Type B pancreatic cell (in vitro differentiated cells): ENCODE data around the gene PLPPR3. TPM values are rescaled to one million over a fixed set of nuclear protein-coding genes. Genes with fewer than 3 reads are reported as not detected.
A peak's percentile ranks its signal among the peaks of the same experiment; 100 is the strongest.
"Not testable (repeated sequence)": the region's sequence is repeated elsewhere in the genome, so short reads cannot be mapped to it uniquely, and the experiment has no call there.

Experiments used
- DNase-seq: peaks from one replicate; pipeline ENCODE4 v3.0.0; 2021; ENCODE audit warnings: mixed read lengths; ENCODE audit not compliant: unreplicated experiment; ENCODE audit errors: extremely low spot score
- H3K27ac Mint-ChIP-seq: 2 replicates; pipeline ENCODE4 v1.8.0; 2021; ENCODE audit warnings: mild to moderate bottlenecking, mixed read lengths
- H3K27me3 Mint-ChIP-seq: 2 replicates; pipeline ENCODE4 v1.8.0; 2021; ENCODE audit warnings: mixed read lengths
- H3K36me3 Mint-ChIP-seq: 2 replicates; pipeline ENCODE4 v1.8.0; 2021; ENCODE audit warnings: mixed read lengths
- H3K4me1 Mint-ChIP-seq: one replicate; pipeline ENCODE4 v1.8.0; 2021; ENCODE audit warnings: mixed read lengths; ENCODE audit not compliant: unreplicated experiment
- H3K4me3 Mint-ChIP-seq: 2 replicates; pipeline ENCODE4 v1.8.0; 2021; ENCODE audit warnings: mild to moderate bottlenecking, mixed read lengths
- H3K9me3 Mint-ChIP-seq: 2 replicates; pipeline ENCODE4 v1.8.0; 2021; ENCODE audit warnings: mixed read lengths
- total RNA-seq: library from RNA; stranded (reverse); gene quantifications from 2 replicates; pipeline ENCODE4 v1.2.1, GENCODE V29; 2021; ENCODE audit warnings: low replicate concordance
- TF ChIP-seq, protein P1 (sequence below): fragments of 200-600 bp; sonication (generic); conservative IDR thresholded peaks from 2 replicates; pipeline ENCODE4 v1.5.0; 2021; ENCODE audit warnings: antibody characterized with exemption, mild to moderate bottlenecking

PLPPR3 gene
- total RNA-seq, 1 donor from 2014 or later: 29.2 TPM

DNA sequence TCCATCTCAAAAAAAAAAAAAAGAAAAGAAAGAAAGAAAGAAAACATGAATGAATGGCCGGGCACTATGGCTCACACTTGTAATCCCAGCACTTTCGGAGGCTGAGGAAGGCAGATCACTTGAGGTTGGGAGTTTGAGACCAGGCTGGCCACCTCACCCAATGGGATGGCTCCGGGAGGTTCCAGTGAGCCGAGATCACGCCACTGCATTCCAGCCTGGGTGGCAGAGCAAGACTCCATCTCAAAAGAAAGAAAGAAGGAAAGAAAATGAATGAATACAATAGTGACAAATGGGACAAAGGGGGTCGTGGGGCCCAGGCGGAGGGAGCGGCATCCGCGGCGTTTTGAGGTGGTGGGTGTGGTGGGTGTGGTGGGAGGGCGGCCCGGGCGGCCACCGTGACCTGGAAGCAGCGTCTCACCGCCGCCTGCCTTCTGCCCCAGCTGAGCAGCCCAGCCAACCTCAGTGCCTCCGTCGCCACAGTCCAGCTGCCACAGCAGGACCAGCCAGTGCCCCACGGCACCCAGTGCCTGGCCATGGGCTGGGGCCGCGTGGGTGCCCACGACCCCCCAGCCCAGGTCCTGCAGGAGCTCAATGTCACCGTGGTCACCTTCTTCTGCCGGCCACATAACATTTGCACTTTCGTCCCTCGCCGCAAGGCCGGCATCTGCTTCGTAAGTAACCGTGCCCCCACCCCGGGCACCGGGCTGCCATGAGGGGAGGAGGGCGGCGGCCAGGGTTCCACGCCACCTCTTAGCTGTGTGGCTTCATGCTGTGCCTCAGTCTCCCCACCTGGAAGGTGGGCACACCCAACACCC is 24.2 kb upstream of the PLPPR3 start:
- no peak overlapping the region for H3K27ac Mint-ChIP-seq
- H3K9me3 Mint-ChIP-seq: no peaks in the 10 kb centered on the region
- no peak for DNase-seq
- peaks cover 4% of the 10 kb centered on the region for H3K36me3 Mint-ChIP-seq
- H3K27me3 Mint-ChIP-seq: peaks cover 37% of the 10 kb centered on the region
- TF ChIP-seq, protein P1, sequence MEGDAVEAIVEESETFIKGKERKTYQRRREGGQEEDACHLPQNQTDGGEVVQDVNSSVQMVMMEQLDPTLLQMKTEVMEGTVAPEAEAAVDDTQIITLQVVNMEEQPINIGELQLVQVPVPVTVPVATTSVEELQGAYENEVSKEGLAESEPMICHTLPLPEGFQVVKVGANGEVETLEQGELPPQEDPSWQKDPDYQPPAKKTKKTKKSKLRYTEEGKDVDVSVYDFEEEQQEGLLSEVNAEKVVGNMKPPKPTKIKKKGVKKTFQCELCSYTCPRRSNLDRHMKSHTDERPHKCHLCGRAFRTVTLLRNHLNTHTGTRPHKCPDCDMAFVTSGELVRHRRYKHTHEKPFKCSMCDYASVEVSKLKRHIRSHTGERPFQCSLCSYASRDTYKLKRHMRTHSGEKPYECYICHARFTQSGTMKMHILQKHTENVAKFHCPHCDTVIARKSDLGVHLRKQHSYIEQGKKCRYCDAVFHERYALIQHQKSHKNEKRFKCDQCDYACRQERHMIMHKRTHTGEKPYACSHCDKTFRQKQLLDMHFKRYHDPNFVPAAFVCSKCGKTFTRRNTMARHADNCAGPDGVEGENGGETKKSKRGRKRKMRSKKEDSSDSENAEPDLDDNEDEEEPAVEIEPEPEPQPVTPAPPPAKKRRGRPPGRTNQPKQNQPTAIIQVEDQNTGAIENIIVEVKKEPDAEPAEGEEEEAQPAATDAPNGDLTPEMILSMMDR: no peak
- no peak overlapping the region for H3K4me3 Mint-ChIP-seq
- H3K4me1 Mint-ChIP-seq: peaks cover 3% of the 10 kb centered on the region

DNA sequence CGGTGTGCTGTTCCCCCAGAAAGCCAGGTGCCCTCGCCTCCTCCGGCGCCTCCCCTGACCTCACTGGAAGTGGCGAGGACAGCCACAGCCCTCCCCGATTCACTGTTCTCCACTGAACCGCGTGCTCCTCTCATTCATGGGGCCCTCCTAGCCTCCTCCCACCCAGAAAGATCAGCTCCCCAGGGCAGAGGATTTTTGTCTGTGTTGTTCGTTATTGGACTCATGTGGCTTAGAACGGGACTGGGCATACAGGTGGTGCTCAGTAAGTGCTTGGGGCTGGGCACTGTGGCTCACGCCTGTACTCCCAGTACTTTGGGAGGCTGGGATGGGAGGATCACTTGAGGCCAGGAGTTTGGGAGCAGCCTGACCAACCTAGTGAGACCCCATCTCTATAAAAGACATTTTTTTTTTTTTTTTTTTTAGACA is 22.8 kb upstream of the PLPPR3 start:
- Mint-ChIP-seq H3K9me3 (no peaks in the 10 kb centered on the region), H3K36me3 (peaks cover 4% of the 10 kb centered on the region), H3K27me3 (peaks cover 37% of the 10 kb centered on the region), H3K27ac (no peak overlapping the region), H3K4me1 (peaks cover 3% of the 10 kb centered on the region), H3K4me3 (peak overlapping the region; percentile 68)
- TF ChIP-seq, protein P1: no peak
- DNase-seq: no peak

DNA sequence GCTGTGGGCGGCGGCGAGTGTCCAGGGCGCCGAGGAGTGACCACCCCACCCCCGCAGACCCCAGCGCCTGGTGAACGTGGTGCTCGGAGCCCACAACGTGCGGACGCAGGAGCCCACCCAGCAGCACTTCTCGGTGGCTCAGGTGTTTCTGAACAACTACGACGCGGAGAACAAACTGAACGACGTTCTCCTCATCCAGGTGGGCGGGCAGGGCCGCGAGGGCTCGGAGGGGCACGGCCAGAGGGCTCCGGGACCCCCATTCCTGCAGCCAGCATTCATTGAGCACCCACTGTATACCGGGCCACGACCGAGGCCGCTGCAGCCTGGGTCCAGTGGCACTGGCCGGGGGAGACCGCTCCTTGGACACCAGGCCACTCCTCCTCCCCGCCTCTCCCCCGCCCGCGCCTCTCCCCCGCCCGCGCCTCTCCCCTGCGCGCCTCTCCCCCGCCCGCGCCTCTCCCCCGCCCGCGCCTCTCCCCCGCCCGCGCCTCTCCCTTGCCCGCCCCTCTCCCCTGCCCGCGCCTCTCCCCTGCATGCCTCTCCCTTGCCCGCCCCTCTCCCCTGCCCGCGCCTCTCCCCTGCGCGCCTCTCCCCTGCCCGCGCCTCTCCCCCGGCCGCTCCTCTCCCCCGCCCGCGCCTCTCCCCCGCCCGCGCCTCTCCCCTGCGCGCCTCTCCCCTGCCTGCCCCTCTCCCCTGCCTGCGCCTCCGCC is 22.2 kb upstream of the PLPPR3 start:
- H3K36me3 Mint-ChIP-seq: peaks cover 4% of the 10 kb centered on the region
- H3K27ac Mint-ChIP-seq: no peak overlapping the region
- peaks cover 3% of the 10 kb centered on the region for H3K4me1 Mint-ChIP-seq
- TF ChIP-seq, protein P1: no peak
- peak overlapping the region; percentile 68 for H3K4me3 Mint-ChIP-seq
- no peak for DNase-seq
- peaks cover 37% of the 10 kb centered on the region for H3K27me3 Mint-ChIP-seq
- no peaks in the 10 kb centered on the region for H3K9me3 Mint-ChIP-seq

DNA sequence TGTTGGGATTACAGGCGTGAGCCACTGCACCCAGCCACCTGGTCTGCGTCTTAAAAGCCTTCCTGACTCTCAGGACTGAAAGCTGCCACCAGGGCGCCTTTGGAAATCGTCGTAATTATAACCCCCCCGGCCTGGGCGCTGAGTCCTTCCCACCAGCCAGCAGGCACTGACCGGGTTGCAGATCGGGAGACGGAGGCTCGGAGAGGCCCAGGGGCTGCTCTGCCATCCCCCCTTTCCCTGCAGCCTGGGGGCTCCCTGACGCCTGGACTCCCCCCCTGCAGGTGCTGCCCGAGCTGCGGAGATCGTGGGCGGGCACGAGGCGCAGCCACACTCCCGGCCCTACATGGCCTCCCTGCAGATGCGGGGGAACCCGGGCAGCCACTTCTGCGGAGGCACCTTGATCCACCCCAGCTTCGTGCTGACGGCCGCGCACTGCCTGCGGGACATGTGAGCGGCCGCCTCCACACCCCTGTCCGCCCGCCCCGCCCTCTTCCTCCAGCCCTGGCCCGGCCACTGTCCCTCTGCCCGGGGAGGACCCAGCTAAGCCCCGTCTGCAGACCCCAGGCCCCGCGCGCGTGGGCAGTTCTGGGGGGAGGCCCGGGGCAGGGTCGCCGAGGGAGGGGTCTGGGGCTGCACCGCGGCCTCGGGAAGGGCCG is 21.6 kb upstream of the PLPPR3 start:
- peaks cover 37% of the 10 kb centered on the region for H3K27me3 Mint-ChIP-seq
- peaks cover 4% of the 10 kb centered on the region for H3K36me3 Mint-ChIP-seq
- peaks cover 3% of the 10 kb centered on the region for H3K4me1 Mint-ChIP-seq
- H3K4me3 Mint-ChIP-seq: no peak overlapping the region
- TF ChIP-seq, protein P1: peak; percentile 52
- DNase-seq: peak; percentile 72
- H3K9me3 Mint-ChIP-seq: no peaks in the 10 kb centered on the region
- no peak overlapping the region for H3K27ac Mint-ChIP-seq

DNA sequence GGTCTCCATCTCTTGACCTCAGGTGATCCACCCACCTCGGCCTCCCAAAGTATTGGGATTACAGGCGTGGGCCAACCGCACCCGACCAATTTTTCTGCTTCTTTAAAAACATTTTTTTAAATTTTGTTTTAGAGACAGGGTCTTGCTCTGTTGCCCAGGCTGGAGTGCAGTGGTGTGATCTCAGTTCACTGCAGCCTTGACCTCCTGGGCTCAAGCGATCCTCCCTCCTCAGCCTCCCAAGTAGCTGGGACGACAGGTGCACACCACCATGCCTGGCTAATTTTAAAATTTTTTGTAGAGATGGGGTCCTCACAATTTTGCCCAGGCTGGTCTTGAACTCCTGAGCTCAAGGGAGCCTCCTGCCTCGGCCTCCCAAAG is 21.0 kb upstream of the PLPPR3 start:
- H3K9me3 Mint-ChIP-seq, DNase-seq, H3K4me3 Mint-ChIP-seq, H3K27ac Mint-ChIP-seq, H3K4me1 Mint-ChIP-seq, H3K36me3 Mint-ChIP-seq: not testable (repeated sequence)
- H3K27me3 Mint-ChIP-seq: peaks cover 37% of the 10 kb centered on the region
